H1 (cell line): ENCODE data around the gene PRKCH. TPM values are rescaled to one million over a fixed set of nuclear protein-coding genes. Genes with fewer than 3 reads are reported as not detected.

Experiments used
- CTCF ChIA-PET: fragments of 300-600 bp; sonication (Branson Sonifier 250); formaldehyde crosslinking; loops from one replicate; lab custom pipeline; 2021; ENCODE audit not compliant: partially characterized antibody; lab: Charles Lee
- POLR2A ChIA-PET: fragments of 300-600 bp; sonication (Branson Sonifier 250); formaldehyde crosslinking; loops from one replicate; lab custom pipeline; 2021; ENCODE audit warnings: inconsistent platforms; ENCODE audit not compliant: partially characterized antibody; lab: Charles Lee
- DNase-seq, 2 experiments: peaks; one replicate each; pipeline versions ENCODE4 v3.0.0 to v3.0.0-alpha.2; 2010 to 2022; ENCODE audit warnings: low spot score in 2 of 2, low read depth in 1 of 2, mixed read lengths in 1 of 2
- FAIRE-seq: peaks from 2 replicates; lab custom pipeline; 2011; peaks lifted over from hg19 to GRCh38; lab: Jason Lieb, UNC
- H2AFZ ChIP-seq: 2 replicates; pipeline ENCODE4 v1.8.1; 2012; ENCODE audit warnings: low read length, inconsistent platforms
- H2AK5ac ChIP-seq: 2 replicates; pipeline ENCODE4 v1.6.1; 2013; ENCODE audit warnings: low read depth, low read length
- H2BK120ac ChIP-seq: replicated peaks from 2 replicates; pipeline ENCODE3; 2013; ENCODE audit warnings: low read depth, low read length, inconsistent platforms
- H2BK12ac ChIP-seq: 2 replicates; pipeline ENCODE4 v1.6.1; 2013; ENCODE audit warnings: low read depth, low read length
- H2BK15ac ChIP-seq: 2 replicates; pipeline ENCODE4 v1.6.1; 2013; ENCODE audit warnings: low read length
- H2BK20ac ChIP-seq: 2 replicates; pipeline ENCODE4 v1.6.1; 2013; ENCODE audit warnings: low read length
- H2BK5ac ChIP-seq: 2 replicates; pipeline ENCODE4 v1.6.1; 2013; ENCODE audit warnings: low read depth, low read length
- H3K14ac ChIP-seq: 2 replicates; pipeline ENCODE4 v1.6.1; 2013; ENCODE audit warnings: inconsistent platforms; ENCODE audit not compliant: insufficient read length
- H3K18ac ChIP-seq: 2 replicates; pipeline ENCODE4 v1.6.1; 2013; ENCODE audit warnings: low read length; ENCODE audit errors: extremely low read depth
- H3K23ac ChIP-seq: 2 replicates; pipeline ENCODE4 v1.6.1; 2013; ENCODE audit warnings: inconsistent platforms; ENCODE audit not compliant: insufficient read length
- H3K23me2 ChIP-seq: 2 replicates; pipeline ENCODE4 v1.6.1; 2013; ENCODE audit warnings: low read depth, low read length
- H3K27ac ChIP-seq: 2 replicates; pipeline ENCODE4 v1.6.1; 2011; ENCODE audit warnings: low read depth, low read length, inconsistent platforms
- H3K27me3 ChIP-seq, 4 experiments: replicated peaks in 1 of 4; 1 replicate in 1 of 4; 2 replicates in 3 of 4; pipeline versions ENCODE4 v1.6.1 to v1.8.1; 2011 to 2013; ENCODE audit warnings: low read length in 3 of 4, mild to moderate bottlenecking in 3 of 4, inconsistent platforms in 2 of 4, mixed read lengths in 2 of 4, moderate library complexity in 1 of 4; ENCODE audit not compliant: control insufficient read depth in 3 of 4, insufficient read depth in 3 of 4; ENCODE audit errors: extremely low read depth in 1 of 4
- H3K36me3 ChIP-seq, 4 experiments: 2 replicates each; pipeline versions ENCODE4 v1.6.1 to v1.8.1; 2011 to 2013; ENCODE audit warnings: mild to moderate bottlenecking in 4 of 4, low read length in 3 of 4, moderate library complexity in 2 of 4, control low read depth in 1 of 4, inconsistent platforms in 1 of 4; ENCODE audit not compliant: insufficient read depth in 4 of 4, control insufficient read depth in 2 of 4
- H3K4ac ChIP-seq: replicated peaks from 2 replicates; pipeline ENCODE3; 2013; ENCODE audit warnings: low read length, low read depth, mixed read lengths, inconsistent platforms; ENCODE audit not compliant: insufficient read length
- H3K4me1 ChIP-seq, 4 experiments: replicated peaks in 1 of 4; 1 replicate in 1 of 4; 2 replicates in 3 of 4; pipeline versions ENCODE4 v1.6.1 to v1.8.1; 2011 to 2013; ENCODE audit warnings: low read length in 3 of 4, inconsistent platforms in 2 of 4, mixed read lengths in 1 of 4; ENCODE audit not compliant: insufficient read depth in 4 of 4, control insufficient read depth in 3 of 4
- H3K4me2 ChIP-seq, 2 experiments: 2 replicates each; pipeline versions ENCODE4 v1.6.1 to v1.8.1; 2011 to 2013; ENCODE audit warnings: low read depth in 2 of 2, low read length in 2 of 2, control low read depth in 1 of 2, inconsistent platforms in 1 of 2, mild to moderate bottlenecking in 1 of 2; ENCODE audit not compliant: insufficient read depth in 1 of 2
- H3K4me3 ChIP-seq, 4 experiments: fragments of 200-600, 300-600 bp in 1 of 4; sonication (generic), shearing (Covaris generic), sonication (Bioruptor Twin) in 1 of 4; 2 replicates each; pipeline versions ENCODE4 v1.5.1 to v1.8.1; 2011 to 2016; ENCODE audit warnings: low read length in 4 of 4, low read depth in 3 of 4, control low read depth in 2 of 4, inconsistent platforms in 2 of 4, mild to moderate bottlenecking in 2 of 4, mixed read lengths in 1 of 4, moderate library complexity in 1 of 4; ENCODE audit not compliant: insufficient read depth in 2 of 4; ENCODE audit errors: extremely low read depth in 1 of 4
- H3K56ac ChIP-seq: replicated peaks from 2 replicates; pipeline ENCODE3; 2013; ENCODE audit warnings: low read depth, mild to moderate bottlenecking, mixed read lengths, low read length, inconsistent platforms; ENCODE audit not compliant: insufficient read length
- H3K79me1 ChIP-seq: 2 replicates; pipeline ENCODE4 v1.6.1; 2013; ENCODE audit warnings: low read depth, low read length, control low read depth
- H3K79me2 ChIP-seq, 2 experiments: 2 replicates each; pipeline versions ENCODE4 v1.6.1 to v1.8.1; 2012 to 2013; ENCODE audit warnings: low read length in 2 of 2, mild to moderate bottlenecking in 2 of 2, inconsistent platforms in 1 of 2; ENCODE audit not compliant: insufficient read depth in 2 of 2, control insufficient read depth in 1 of 2
- H3K9ac ChIP-seq, 4 experiments: replicated peaks in 1 of 4; 1 replicate in 1 of 4; 2 replicates in 3 of 4; pipeline versions ENCODE4 v1.6.1 to v1.8.1; 2011 to 2013; ENCODE audit warnings: low read depth in 3 of 4, low read length in 3 of 4, control low read depth in 2 of 4, mild to moderate bottlenecking in 2 of 4, moderate library complexity in 2 of 4, inconsistent platforms in 1 of 4; ENCODE audit errors: extremely low read depth in 1 of 4
- H3K9me3 ChIP-seq, 2 experiments: 2 replicates each; pipeline versions ENCODE4 v1.6.1 to v1.8.1; 2012 to 2013; ENCODE audit warnings: mild to moderate bottlenecking in 2 of 2, moderate library complexity in 2 of 2, control low read depth in 1 of 2, inconsistent platforms in 1 of 2, low read depth in 1 of 2, low read length in 1 of 2, mixed read lengths in 1 of 2; ENCODE audit not compliant: insufficient read depth in 2 of 2
- H4K20me1 ChIP-seq, 2 experiments: replicated peaks in 1 of 2; 2 replicates each; pipeline versions ENCODE3 to v1.8.1; 2011 to 2013; ENCODE audit warnings: inconsistent platforms in 2 of 2, low read length in 2 of 2, mild to moderate bottlenecking in 1 of 2; ENCODE audit not compliant: insufficient read depth in 2 of 2, control insufficient read depth in 1 of 2
- H4K5ac ChIP-seq: 2 replicates; pipeline ENCODE4 v1.6.1; 2013; ENCODE audit warnings: low read length, low read depth, mixed read lengths, inconsistent platforms; ENCODE audit not compliant: insufficient read length
- H4K8ac ChIP-seq: 2 replicates; pipeline ENCODE4 v1.8.0; 2013; ENCODE audit warnings: mild to moderate bottlenecking, moderate library complexity, low read length, inconsistent platforms; ENCODE audit not compliant: insufficient read depth; ENCODE audit errors: extremely low read depth
- H4K91ac ChIP-seq: replicated peaks from 2 replicates; pipeline ENCODE3; 2013; ENCODE audit warnings: low read length, mixed read lengths, inconsistent platforms; ENCODE audit not compliant: insufficient read length
- CBX8 ChIP-seq: fragments of 300-800, 300-1000 bp; sonication (generic); IDR thresholded peaks from 2 replicates; pipeline ENCODE4 v1.7.1; 2016; ENCODE audit warnings: low read depth, low read length, borderline replicate concordance
- CHD1 ChIP-seq: IDR thresholded peaks from 2 replicates; pipeline ENCODE4 v1.6.1; 2012; ENCODE audit warnings: low read depth, low read length, improper control_type of control experiment
- EZH2 ChIP-seq: fragments of 200-600 bp; sonication (generic); IDR thresholded peaks from 2 replicates; pipeline ENCODE4 v1.7.1; 2012; ENCODE audit warnings: low read depth, mild to moderate bottlenecking, moderate library complexity, low read length, inconsistent platforms; ENCODE audit not compliant: severe bottlenecking
- JUND ChIP-seq: IDR thresholded peaks from 2 replicates; pipeline ENCODE4 v1.6.1; 2011; ENCODE audit warnings: mild to moderate bottlenecking, improper control_type of control experiment, low read length
- SIN3A ChIP-seq, 2 experiments: IDR thresholded peaks in 1 of 2; conservative IDR thresholded peaks in 1 of 2; 2 replicates each; pipeline ENCODE4 v1.6.1; 2011 to 2012; ENCODE audit warnings: low read length in 2 of 2, improper control_type of control experiment in 1 of 2, low read depth in 1 of 2, mild to moderate bottlenecking in 1 of 2
- TCF12 ChIP-seq: IDR thresholded peaks from 2 replicates; pipeline ENCODE4 v1.6.1; 2011; ENCODE audit warnings: low read depth, mild to moderate bottlenecking, low read length
- WGBS, 2 experiments: shearing (Covaris generic) in 1 of 2; methylation state at CpG; one replicate each; pipeline versions ENCODE4 v1.1.6 to v1.1.7; 2013 to 2015; ENCODE audit warnings: low lambda C conversion rate in 2 of 2, mixed read lengths in 2 of 2, inconsistent platforms in 1 of 2, low coverage in 1 of 2, missing lambda C conversion rate in 1 of 2; ENCODE audit not compliant: insufficient replicate concordance in 2 of 2, insufficient coverage in 1 of 2, insufficient read length in 1 of 2; ENCODE audit errors: extremely low coverage in 1 of 2, missing lambda C conversion rate in 1 of 2; 5-methylcytosine and 5-hydroxymethylcytosine counted together
- polyA plus RNA-seq, 7 experiments: library from polyadenylated mRNA; depleted of rRNA in 3 of 7; stranded (reverse) in 5 of 7; unstranded in 2 of 7; fragments of >200 nt in 5 of 7; fragments of 200-250 nt in 2 of 7; gene quantifications; 1 replicate in 5 of 7; 2 replicates in 1 of 7; 4 replicates in 1 of 7; pipeline versions ENCODE4 v1.2.1 to v1.2.3, GENCODE V29; 2011 to 2013; ENCODE audit warnings: missing spikeins in 2 of 7, mixed read lengths in 2 of 7
- total RNA-seq: library from RNA; stranded (reverse); fragmentation: NEBNext Ultra II Directional; extraction: Animal tissue kit (Norgen Biotek cat#: 25700); gene quantifications from 2 replicates; pipeline ENCODE4 v1.2.1, GENCODE V29; 2021
- TF ChIP-seq, protein P1 (sequence below): IDR thresholded peaks from 2 replicates; pipeline ENCODE4 v1.6.1; 2012; ENCODE audit warnings: low read length, inconsistent platforms
- TF ChIP-seq, protein P2 (sequence below): IDR thresholded peaks from 2 replicates; pipeline ENCODE4 v1.6.1; 2012; ENCODE audit warnings: inconsistent platforms
- TF ChIP-seq, protein P3 (sequence below): IDR thresholded peaks from 2 replicates; pipeline ENCODE4 v1.6.1; 2011; ENCODE audit warnings: low read depth, mild to moderate bottlenecking, low read length; ENCODE audit not compliant: insufficient read depth

Gene PRKCH
- total and polyA plus RNA-seq, 2 of the 8 experiments (the other 6 are each of a cell fraction or from before 2014, with no cell fraction given), result 6.4 to 7.0 TPM

DNA sequence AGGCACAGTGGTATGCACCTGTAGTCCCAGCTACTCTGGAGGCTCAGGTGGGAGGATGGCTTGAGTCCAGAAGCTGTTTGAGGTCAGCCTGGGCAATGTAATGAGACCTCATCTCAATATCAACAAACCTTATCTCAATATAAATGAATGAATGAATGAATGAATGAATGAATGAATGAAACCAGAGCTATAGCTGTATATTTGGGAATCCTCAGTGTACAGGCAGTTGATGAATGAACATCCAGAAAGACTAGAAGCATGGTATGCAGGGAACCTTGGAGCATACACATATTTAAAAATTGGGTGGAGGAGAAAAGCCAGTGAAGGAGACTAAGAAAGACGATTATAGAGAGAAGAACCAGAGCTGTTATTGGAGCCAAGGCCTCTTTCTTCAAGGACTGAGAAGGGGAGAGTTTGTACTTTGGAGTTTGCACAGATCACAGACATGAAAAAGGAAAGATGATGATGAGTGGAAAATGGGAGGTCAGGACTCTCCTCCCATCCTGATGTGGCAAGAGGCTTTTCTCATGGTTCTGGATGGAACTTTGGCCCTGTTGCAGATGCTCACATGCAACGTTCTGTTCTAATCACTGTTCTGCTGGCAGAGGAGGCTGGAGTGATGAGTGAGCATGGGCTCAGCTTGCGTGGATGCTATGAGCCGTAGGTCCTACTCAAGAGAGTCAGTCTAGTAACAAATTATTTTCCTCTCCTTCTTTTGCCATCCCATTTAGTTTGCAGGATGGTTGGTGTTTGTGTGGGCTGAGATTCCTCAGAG lies 114.4 kb downstream of the PRKCH start:
- H2BK120ac ChIP-seq, result no peak overlapping the region
- no peak overlapping the region for H4K8ac ChIP-seq
- H2BK12ac ChIP-seq, result peak overlapping the region; percentile 3; the same call in 1 of the 2 replicates
- H3K4me2 ChIP-seq, result no peak overlapping the region
- DNase-seq, result no peak
- no peaks in the 10 kb centered on the region for H3K36me3 ChIP-seq
- H3K56ac ChIP-seq, result no peak overlapping the region
- no peaks in the 10 kb centered on the region for H3K27me3 ChIP-seq
- peaks cover 0 to 6% of the 10 kb centered on the region in 2 experiments; a peak in 1 of 4 replicates for H3K9me3 ChIP-seq
- no peak overlapping the region for H3K23ac ChIP-seq
- H3K4me1 ChIP-seq, result peaks cover 5 to 10% (median 6%) of the 10 kb centered on the region in 4 experiments
- no peaks in the 10 kb centered on the region for H3K23me2 ChIP-seq
- WGBS, 2 experiments, result 93% methylated on average over 4 of the region's 4 CpGs; no CpG with 5 or more reads in 1 of the 2 experiments
- no peak overlapping the region for H3K27ac ChIP-seq
- no peak overlapping the region for H2BK20ac ChIP-seq
- H3K4ac ChIP-seq, result no peak overlapping the region
- ChIA-PET CTCF (interaction anchor here (1.1 to 1.7 kb wide), 5 partner anchors 20 to 425 kb away, joined by 3 to 4 read pairs (median 3); no protein-coding TSS in a partner anchor), POLR2A (no interaction called here)
- H4K91ac ChIP-seq, result no peak overlapping the region
- no peak overlapping the region for H3K4me3 ChIP-seq
- no peak overlapping the region for H3K14ac ChIP-seq
- H3K79me1 ChIP-seq, result no peaks in the 10 kb centered on the region
- no peaks in the 10 kb centered on the region for H4K20me1 ChIP-seq
- no peaks in the 10 kb centered on the region for H3K79me2 ChIP-seq
- H3K18ac ChIP-seq, result no peak overlapping the region
- H4K5ac ChIP-seq, result no peak overlapping the region
- no peak overlapping the region for H2AFZ ChIP-seq
- H3K9ac ChIP-seq, result no peak overlapping the region
- no peak overlapping the region for H2BK5ac ChIP-seq
- no peak overlapping the region for H2BK15ac ChIP-seq
- no peak for FAIRE-seq
- H2AK5ac ChIP-seq, result no peak overlapping the region
- TF ChIP-seq, protein P1, sequence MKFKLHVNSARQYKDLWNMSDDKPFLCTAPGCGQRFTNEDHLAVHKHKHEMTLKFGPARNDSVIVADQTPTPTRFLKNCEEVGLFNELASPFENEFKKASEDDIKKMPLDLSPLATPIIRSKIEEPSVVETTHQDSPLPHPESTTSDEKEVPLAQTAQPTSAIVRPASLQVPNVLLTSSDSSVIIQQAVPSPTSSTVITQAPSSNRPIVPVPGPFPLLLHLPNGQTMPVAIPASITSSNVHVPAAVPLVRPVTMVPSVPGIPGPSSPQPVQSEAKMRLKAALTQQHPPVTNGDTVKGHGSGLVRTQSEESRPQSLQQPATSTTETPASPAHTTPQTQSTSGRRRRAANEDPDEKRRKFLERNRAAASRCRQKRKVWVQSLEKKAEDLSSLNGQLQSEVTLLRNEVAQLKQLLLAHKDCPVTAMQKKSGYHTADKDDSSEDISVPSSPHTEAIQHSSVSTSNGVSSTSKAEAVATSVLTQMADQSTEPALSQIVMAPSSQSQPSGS, result no peak
- TF ChIP-seq CBX8 (no peak), TCF12 (no peak), CHD1 (no peak), JUND (no peak), EZH2 (no peak), SIN3A (conservative IDR thresholded peaks at IDR 0.05 in 1 of 2, IDR thresholded peaks at IDR 0.05 in 1 of 2; ENCODE audit: low read depth in 1 of 2, low read length in 2 of 2) (no peak)
- TF ChIP-seq, protein P2, sequence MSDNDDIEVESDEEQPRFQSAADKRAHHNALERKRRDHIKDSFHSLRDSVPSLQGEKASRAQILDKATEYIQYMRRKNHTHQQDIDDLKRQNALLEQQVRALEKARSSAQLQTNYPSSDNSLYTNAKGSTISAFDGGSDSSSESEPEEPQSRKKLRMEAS, result no peak
- TF ChIP-seq, protein P3, sequence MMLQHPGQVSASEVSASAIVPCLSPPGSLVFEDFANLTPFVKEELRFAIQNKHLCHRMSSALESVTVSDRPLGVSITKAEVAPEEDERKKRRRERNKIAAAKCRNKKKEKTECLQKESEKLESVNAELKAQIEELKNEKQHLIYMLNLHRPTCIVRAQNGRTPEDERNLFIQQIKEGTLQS, result no peak
